GM19467 (cell line): ENCODE results near the gene GHDC.
A peak's percentile ranks its signal among the peaks of the same experiment; 100 is the strongest.
"Not testable (repeated sequence)": the region's sequence is repeated elsewhere in the genome, so short reads cannot be mapped to it uniquely, and the experiment has no call there.

ENCODE experiments used
- ATAC-seq: cut with Tn5 transposase; IDR thresholded peaks from one replicate; pipeline ENCODE4 v1.9.1; 2021; ENCODE audit warnings: mild to moderate bottlenecking, moderate library complexity; ENCODE audit not compliant: unreplicated experiment

GHDC gene

DNA sequence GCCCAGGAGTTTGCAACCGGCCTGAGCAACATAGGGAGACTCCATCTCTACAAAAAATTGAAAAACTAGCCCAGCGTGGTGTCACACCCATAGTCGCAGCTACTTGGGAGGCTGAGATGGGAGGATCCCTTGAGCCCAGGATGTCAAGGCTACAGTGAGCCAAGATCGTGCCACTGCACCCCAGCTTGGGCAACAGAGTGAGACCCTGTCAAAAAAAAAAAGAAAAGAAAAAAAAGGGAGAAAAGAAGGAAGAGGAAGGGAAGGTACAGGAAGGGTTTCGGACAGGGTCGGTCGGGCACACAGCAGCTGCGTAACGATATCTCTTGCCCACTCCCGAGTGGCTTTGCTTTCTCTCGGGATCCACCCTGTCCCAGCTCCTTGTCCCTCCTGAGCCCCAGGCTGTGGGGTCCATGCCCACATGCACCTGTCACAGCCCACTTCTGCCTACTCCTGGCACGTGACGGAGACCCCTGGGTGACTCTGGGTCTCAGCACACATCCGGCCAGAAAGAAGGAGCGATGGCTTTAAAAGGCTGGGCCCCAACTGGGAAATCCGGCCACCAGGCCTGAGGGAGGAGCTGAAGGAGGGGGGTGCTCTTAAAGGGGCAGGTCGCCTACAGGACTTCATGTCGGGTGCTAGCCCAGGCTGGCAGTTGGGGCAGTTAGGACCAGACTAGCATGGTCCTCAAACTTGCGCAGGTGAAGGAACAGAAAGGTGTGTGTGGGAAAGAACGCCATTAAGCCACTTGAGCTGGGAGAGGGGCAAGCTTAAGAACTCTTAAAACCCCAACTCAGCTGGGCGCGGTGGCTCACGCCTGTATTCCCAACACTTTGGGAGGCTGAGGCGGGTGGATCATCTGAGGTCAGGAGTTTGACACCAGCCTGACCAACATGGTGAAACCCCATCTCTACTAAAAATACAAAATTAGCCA, at the start of gene GHDC:
Gene GHDC (minus strand): TSS at position 526 of the 931 bp plus-strand sequence. CDS start 913 bp downstream, outside the sequence.
- peak; percentile 71 for ATAC-seq

DNA sequence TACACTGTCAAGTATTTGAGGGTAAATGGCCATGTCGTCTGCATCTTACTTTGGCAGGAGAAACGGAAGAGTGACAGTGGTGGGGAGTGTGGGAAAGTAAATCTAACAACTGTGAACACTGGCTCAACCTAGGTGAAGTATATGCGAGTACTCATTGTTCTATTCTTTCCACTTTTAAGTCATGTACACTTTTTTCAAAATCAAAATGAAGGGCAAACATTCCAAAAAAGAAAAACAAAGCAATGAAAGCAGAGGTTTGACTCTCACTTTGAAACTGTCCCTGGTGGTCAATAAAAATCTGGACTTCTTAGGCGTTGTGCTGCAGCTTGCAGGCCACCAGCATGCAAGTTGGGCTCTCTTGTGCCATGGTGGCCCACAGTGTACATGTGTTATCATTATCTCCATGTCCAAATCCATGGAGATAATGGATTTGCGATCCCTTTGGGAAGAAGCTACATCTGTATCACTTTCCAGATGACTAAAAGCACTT, 49.2 kb upstream of the GHDC start:
- ATAC-seq = no peak

DNA sequence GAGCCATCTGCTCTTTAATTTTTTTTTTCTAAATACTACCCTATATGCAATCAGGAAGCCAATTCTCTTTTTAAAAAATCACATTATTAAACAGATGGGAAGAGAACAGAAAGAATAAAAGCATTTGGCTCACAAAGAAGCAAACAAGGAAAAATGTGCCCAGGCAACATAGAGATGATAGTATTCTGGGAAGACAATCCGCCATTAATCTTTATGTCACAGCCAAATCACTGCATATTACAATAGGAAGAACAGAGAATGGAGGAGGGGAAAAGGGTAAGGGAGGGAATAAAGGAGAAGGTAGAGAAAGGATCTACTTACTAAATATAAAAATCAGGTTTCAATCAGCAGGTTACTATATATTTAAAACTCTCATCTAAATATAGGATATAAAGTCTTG, 47.6 kb upstream of the GHDC start:
- ATAC-seq = no peak

- not testable (repeated sequence) for ATAC-seq
These were observed 46.6 kb upstream of the GHDC start for GRCh38 chr17:42240863-42241262.

- no peak for ATAC-seq
These were observed 45.9 kb upstream of the GHDC start for GRCh38 chr17:42240201-42240600.

DNA sequence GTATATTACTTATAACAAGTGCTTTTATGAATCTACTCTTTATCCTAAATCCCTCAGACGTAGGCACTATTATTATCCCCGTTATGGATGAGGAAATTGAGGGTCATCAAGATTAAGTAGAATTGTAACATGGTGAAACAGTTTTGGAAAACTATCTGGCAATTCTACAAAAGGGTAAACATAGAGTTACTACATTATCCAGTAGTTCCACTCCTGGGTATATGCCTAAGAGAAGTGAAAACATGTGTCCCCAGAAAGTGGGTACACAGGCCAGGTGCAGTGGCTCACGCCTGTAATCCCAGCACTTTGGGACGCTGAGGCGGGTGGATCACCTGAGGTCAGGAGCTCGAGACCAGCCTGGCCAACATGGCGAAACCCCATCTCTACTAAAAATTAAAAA, 45.3 kb upstream of the GHDC start:
- not testable (repeated sequence) for ATAC-seq

DNA sequence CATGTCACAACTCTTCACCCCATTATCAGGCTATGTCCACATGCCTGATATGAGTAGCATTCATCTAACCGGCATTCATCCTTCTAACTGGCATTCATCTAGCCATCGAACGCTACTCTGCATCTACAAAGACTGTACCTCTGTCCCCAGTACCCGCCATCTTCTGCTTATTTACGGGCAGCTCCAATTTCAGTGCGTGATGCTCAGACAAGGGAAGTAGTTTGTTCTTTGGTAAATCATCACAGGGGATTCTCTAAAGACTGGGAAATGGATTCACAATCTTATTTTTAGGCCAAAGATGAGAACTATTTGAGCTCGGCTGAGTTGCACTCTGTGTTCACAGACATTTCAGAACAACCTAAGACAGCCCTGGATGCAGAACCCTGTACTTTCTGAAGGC, 42.5 kb upstream of the GHDC start:
- ATAC-seq = no peak

- no peak for ATAC-seq
These were observed 39.7 kb upstream of the GHDC start for GRCh38 chr17:42233994-42234393.

GRCh38 chr17:42233156-42233555, 38.9 kb upstream of the GHDC start:
- no peak for ATAC-seq

GRCh38 chr17:42230225-42230624, 35.9 kb upstream of the GHDC start:
- ATAC-seq = no peak

DNA sequence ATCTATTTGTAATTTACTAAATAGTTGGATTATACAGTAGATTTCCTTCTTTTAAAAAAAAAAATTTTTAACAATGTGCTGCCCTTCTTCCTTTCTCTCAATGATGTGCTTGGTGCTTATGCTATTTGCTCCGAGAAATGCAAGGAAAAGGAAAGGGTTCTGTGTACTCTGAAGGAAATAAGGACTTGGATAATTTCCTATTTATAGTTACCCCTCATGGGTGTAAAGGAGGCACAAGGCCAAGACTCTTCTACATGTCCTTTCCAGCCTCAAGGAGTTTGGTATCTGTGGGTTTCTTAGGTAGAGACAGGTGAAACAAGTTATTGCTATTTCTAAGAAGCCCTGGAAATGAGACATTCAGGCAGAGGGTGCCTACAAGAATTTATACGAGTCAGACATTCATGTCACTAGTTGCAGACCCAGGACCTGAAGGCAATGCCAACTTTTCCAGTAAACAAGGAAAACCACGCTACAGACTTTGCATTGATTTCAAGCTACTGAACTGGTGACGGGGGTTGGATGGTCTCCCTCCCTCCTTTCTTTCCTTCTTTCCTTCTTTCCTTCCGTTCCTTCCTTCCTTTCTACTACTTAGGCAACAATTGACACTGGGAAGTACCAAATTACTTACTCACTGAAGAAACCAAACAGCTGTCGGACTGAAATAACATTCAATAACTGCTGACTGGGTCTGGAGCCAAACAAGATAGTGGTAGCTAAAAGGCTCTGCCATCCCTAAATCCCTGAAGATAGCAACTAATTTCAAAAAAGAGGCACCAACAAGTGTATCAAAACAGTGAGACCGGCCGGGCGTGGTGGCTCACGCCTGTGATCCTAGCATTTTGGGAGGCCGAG, 33.8 kb upstream of the GHDC start:
- ATAC-seq = no peak

- ATAC-seq = no peak
These were observed 31.4 kb upstream of the GHDC start for GRCh38 chr17:42225646-42226045.

DNA sequence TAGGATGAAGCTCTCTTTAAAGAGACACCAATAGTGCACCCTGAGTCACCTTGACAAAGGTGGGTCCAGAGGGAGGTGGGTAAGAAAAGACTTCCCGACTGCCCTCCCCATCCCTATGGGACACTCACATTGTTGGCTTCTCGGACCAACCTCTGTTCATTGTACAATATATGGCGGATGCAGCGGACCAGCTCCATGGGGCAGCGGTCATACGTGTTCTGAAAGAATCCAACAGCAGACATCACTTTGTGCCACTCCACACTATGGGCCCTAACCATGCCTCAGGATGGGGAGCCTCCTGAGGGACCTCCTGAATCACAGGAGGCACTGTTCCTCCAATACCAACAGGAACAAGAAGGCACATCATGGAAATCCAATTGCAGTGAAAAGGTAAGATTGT, 30.4 kb upstream of the GHDC start:
- ATAC-seq = no peak

DNA sequence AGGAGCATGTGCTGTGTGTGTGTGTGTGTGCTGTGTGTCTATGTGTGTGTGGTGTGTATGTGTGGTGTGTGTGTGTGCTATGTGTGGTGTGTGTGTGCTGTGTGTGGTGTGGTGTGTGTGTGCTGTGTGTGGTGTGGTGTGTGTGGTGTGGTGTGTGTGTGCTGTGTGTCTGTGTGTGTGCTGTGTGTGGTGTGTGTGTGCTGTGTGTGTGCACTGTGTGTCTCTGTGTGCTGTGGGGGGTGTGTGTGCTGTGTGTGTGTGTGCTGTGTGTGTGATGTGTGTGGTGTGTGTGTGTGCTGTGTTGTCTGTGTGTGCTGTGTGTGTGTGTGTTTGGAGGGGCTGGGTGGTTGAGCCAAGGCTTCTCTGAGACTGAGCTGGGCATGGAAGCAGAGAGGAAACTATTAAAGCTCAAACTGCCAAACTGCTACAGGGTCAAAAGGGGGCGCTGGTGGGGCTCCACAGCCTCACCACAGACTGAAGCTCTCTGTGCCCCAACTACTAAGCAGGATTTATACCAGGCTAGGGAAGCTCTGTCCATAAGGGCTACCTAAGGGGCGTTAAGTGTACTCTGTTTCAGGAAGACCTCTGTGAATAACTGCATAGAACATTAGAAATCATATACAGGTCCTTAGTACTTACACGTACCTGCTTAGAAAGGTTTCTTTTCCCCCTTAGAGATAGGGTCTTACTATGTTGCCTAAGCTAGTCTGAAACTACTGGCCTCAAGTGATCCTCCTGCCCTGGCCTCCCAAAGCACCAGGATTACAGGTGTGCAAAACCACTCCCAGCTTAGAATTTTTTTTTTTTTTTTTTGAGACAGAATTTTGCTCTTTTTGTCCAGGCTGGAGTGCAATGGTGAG, 27.8 kb upstream of the GHDC start:
- ATAC-seq = no peak

- not testable (repeated sequence) for ATAC-seq
These were observed 25.0 kb upstream of the GHDC start for GRCh38 chr17:42219280-42219679.

- no peak for ATAC-seq
These were observed 19.9 kb upstream of the GHDC start for GRCh38 chr17:42214156-42214555.

GRCh38 chr17:42212382-42212781, 18.1 kb upstream of the GHDC start:
- no peak for ATAC-seq

- not testable (repeated sequence) for ATAC-seq
These were observed 17.6 kb upstream of the GHDC start for GRCh38 chr17:42211921-42212341.

DNA sequence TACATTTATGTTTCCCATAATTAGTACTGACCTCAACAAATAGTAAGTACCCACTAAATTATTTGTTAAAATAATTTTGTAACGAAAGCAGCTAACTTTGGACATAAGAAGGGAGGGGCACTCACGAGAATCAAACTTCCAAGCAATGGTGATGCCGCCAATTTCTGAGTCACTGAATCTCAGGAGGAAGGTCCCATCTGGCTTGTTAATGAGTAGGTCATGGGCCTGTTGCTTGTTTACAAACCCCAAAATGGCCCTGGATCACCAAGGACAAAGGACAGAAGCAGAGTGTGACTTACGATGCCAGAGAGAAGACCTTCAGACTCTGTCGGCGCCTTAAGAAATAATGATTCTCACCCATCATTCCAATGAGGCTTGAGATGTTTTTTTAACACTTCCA, 15.8 kb upstream of the GHDC start:
- ATAC-seq = no peak

GRCh38 chr17:42206153-42206612, 11.9 kb upstream of the GHDC start:
- ATAC-seq = not testable (repeated sequence)
